Islet precursor cell (in vitro differentiated cells): ENCODE data around the gene NF1.
"Not testable (repeated sequence)": the region's sequence is repeated elsewhere in the genome, so short reads cannot be mapped to it uniquely, and the experiment has no call there.

ENCODE experiments used
- DNase-seq: peaks from one replicate; pipeline ENCODE4 v3.0.0-alpha.2; 2018

NF1 gene

GRCh38 chr17:31195305-31195704, 100.5 kb downstream of the NF1 start:
- DNase-seq: no peak

- DNase-seq: no peak
Measured at GRCh38 chr17:31198026-31198425, 103.2 kb downstream of the NF1 start.

- not testable (repeated sequence) for DNase-seq
Measured at GRCh38 chr17:31198666-31199065, 103.9 kb downstream of the NF1 start.

- DNase-seq: no peak
Measured at GRCh38 chr17:31200287-31200686, 105.5 kb downstream of the NF1 start.

GRCh38 chr17:31202968-31203367, 108.2 kb downstream of the NF1 start:
- no peak for DNase-seq

- no peak for DNase-seq
Measured at GRCh38 chr17:31211352-31212012, 116.7 kb downstream of the NF1 start.

GRCh38 chr17:31216031-31216751, 121.4 kb downstream of the NF1 start:
- DNase-seq: no peak

GRCh38 chr17:31224366-31224765, 129.6 kb downstream of the NF1 start:
- DNase-seq: no peak

GRCh38 chr17:31225831-31226230, 131.1 kb downstream of the NF1 start:
- DNase-seq: no peak

GRCh38 chr17:31226373-31226772, 131.6 kb downstream of the NF1 start:
- no peak for DNase-seq

- DNase-seq: no peak
Measured at GRCh38 chr17:31226950-31227349, 132.2 kb downstream of the NF1 start.

- no peak for DNase-seq
Measured at GRCh38 chr17:31231852-31232251, 137.1 kb downstream of the NF1 start.

- no peak for DNase-seq
Measured at GRCh38 chr17:31235110-31235509, 140.3 kb downstream of the NF1 start.

- DNase-seq: no peak
Measured at GRCh38 chr17:31236137-31236536, 141.4 kb downstream of the NF1 start.

GRCh38 chr17:31236712-31237111, 141.9 kb downstream of the NF1 start:
- DNase-seq: no peak

- no peak for DNase-seq
Measured at GRCh38 chr17:31241116-31241515, 146.3 kb downstream of the NF1 start.

- no peak for DNase-seq
Measured at GRCh38 chr17:31248986-31249834, 154.4 kb downstream of the NF1 start.

- no peak for DNase-seq
Measured at GRCh38 chr17:31249835-31250141, 155.0 kb downstream of the NF1 start.

GRCh38 chr17:31250229-31250628, 155.5 kb downstream of the NF1 start:
- no peak for DNase-seq

- no peak for DNase-seq
Measured at GRCh38 chr17:31251105-31251969, 156.6 kb downstream of the NF1 start.

GRCh38 chr17:31251970-31252328, 157.2 kb downstream of the NF1 start:
- DNase-seq: no peak

GRCh38 chr17:31252741-31253140, 158.0 kb downstream of the NF1 start:
- DNase-seq: no peak

- DNase-seq: no peak
Measured at GRCh38 chr17:31254654-31255053, 159.9 kb downstream of the NF1 start.
